Skeletal muscle satellite cell (primary cell): ENCODE measurements around the gene UBE2QL1.

Experiments used
- H3K27me3 ChIP-seq: 2 replicates; pipeline ENCODE4 v1.7.0; 2013; ENCODE audit warnings: low read length; ENCODE audit not compliant: control insufficient read depth, insufficient read depth
- H3K36me3 ChIP-seq: 2 replicates; pipeline ENCODE4 v1.7.0; 2013; ENCODE audit warnings: mild to moderate bottlenecking, control low read depth, low read length; ENCODE audit not compliant: insufficient read depth
- H3K4me1 ChIP-seq: 2 replicates; pipeline ENCODE4 v1.7.0; 2013; ENCODE audit warnings: low read length; ENCODE audit not compliant: control insufficient read depth, insufficient read depth
- H3K4me2 ChIP-seq: 2 replicates; pipeline ENCODE4 v1.7.0; 2013; ENCODE audit warnings: mild to moderate bottlenecking, low read length
- H3K4me3 ChIP-seq: 2 replicates; pipeline ENCODE4 v1.7.0; 2013; ENCODE audit warnings: low read length
- H3K9ac ChIP-seq: 2 replicates; pipeline ENCODE4 v1.7.0; 2013; ENCODE audit warnings: mild to moderate bottlenecking, low read depth, low read length, moderate library complexity
- H3K9me3 ChIP-seq: replicated peaks from 2 replicates; pipeline ENCODE4 v1.7.0; 2013; ENCODE audit warnings: mild to moderate bottlenecking, control low read depth, low read length

The UBE2QL1 gene

DNA sequence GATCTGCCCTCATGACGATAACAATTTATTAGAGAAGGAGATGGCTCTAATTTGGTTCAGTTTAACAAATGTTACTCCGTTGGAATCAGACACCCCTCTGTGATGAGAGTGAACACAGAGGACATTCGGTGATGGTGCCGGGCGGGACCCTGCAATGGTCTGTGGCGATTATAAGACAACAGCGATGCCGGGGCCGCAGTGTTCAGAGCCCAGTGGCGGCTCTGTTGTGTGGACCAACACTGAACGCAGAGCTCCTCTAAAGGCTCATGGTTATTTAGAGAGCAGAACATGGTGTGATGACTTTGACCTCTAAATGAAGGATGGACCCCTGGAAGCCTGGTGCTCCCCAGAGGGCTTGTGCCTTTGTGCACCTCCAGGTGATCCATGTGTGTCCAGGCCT lies 21.2 kb downstream of the UBE2QL1 start:
- Histone ChIP-seq H3K9ac (no peak overlapping the region), H3K4me2 (no peak overlapping the region), H3K4me1 (no peaks in the 10 kb centered on the region), H3K36me3 (no peaks in the 10 kb centered on the region), H3K4me3 (no peak overlapping the region), H3K27me3 (no peaks in the 10 kb centered on the region), H3K9me3 (no peaks in the 10 kb centered on the region)

DNA sequence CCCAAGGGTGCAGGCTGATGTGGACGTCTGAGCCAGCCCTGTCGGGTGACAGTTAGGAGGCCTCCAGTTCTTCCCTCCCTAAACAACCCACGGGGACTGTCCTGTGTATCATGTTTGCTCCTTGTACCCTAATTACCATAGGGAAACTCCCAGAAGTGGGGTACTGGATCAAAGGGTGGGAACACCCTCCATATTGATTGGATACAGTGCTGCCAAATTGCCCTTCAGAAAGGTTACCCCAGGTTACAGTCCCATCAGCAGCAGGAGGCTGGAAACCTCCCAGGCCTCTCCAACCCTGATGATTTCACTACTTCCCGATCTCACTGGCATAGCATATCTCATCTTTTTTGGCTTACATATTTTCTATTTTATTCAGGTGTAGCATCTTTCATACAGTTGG lies 22.0 kb downstream of the UBE2QL1 start:
- no peaks in the 10 kb centered on the region for H3K9me3 ChIP-seq
- no peak overlapping the region for H3K4me2 ChIP-seq
- no peak overlapping the region for H3K4me3 ChIP-seq
- H3K4me1 ChIP-seq, result no peaks in the 10 kb centered on the region
- H3K27me3 ChIP-seq, result no peaks in the 10 kb centered on the region
- H3K9ac ChIP-seq, result no peak overlapping the region
- no peaks in the 10 kb centered on the region for H3K36me3 ChIP-seq

DNA sequence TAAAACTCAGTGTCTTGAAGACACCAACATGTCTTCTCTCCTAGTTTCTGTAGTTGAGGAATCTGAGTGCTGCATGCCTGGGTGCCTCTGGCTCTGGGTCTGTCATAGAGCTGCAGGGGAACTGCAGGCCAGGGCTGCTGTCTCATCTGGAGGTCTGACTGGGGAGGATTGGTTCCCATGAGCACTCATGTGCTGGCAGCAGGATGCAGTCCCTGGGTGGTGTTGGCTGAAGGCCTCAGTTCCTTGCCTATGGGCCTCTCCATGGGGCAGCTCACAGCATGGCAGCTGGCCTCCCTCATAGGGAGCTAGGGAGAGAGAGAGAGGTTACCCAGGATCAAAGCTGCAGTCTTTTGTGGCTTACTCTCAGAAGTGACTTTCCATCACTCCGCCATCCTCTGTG lies 22.6 kb downstream of the UBE2QL1 start:
- no peaks in the 10 kb centered on the region for H3K27me3 ChIP-seq
- no peaks in the 10 kb centered on the region for H3K36me3 ChIP-seq
- H3K4me1 ChIP-seq, result no peaks in the 10 kb centered on the region
- H3K4me2 ChIP-seq, result no peak overlapping the region
- H3K9ac ChIP-seq, result no peak overlapping the region
- H3K9me3 ChIP-seq, result no peaks in the 10 kb centered on the region
- H3K4me3 ChIP-seq, result no peak overlapping the region

DNA sequence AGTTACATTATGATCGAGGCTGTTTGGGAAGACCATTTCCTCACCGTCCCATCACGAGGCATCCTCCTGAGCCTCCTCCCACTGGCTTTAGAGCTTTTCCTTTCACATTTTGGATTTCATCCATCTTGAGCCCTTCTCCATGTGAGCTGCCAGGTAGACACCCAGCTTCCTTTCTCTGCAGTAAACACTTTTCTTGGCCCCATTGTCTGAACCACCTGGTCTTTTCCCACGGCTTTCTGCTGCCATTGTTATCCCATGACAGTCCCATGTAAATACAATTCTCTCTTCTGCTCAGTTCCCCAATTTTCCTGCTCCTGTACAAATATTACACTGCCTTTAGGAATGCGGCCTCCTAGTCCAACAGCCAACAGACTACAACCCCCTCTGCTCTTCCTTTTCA lies 24.1 kb downstream of the UBE2QL1 start:
- Histone ChIP-seq H3K4me1 (no peaks in the 10 kb centered on the region), H3K9ac (no peak overlapping the region), H3K4me2 (no peak overlapping the region), H3K4me3 (no peak overlapping the region), H3K9me3 (no peaks in the 10 kb centered on the region), H3K27me3 (no peaks in the 10 kb centered on the region), H3K36me3 (no peaks in the 10 kb centered on the region)

DNA sequence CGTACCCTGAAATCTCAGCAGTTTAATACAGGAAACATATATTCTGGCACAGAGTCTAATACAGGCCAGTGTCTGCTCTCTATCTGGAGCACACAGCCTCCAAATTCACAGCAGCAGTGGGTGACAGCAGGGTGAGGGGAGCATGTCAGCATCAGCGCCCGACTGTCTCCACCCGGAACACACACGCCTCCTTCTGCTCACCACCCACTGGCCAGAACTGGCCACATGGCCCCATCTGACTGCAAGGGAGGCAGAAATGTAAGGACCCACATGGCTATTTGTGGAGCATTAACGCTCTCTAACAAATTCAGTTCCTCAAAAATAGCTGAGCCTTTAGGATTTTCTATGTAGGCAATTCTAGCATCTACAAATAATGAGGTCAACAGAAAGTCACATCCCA lies 24.6 kb downstream of the UBE2QL1 start:
- Histone ChIP-seq H3K4me1 (no peaks in the 10 kb centered on the region), H3K36me3 (no peaks in the 10 kb centered on the region), H3K27me3 (no peaks in the 10 kb centered on the region), H3K4me2 (no peak overlapping the region), H3K4me3 (no peak overlapping the region), H3K9ac (no peak overlapping the region), H3K9me3 (no peaks in the 10 kb centered on the region)

DNA sequence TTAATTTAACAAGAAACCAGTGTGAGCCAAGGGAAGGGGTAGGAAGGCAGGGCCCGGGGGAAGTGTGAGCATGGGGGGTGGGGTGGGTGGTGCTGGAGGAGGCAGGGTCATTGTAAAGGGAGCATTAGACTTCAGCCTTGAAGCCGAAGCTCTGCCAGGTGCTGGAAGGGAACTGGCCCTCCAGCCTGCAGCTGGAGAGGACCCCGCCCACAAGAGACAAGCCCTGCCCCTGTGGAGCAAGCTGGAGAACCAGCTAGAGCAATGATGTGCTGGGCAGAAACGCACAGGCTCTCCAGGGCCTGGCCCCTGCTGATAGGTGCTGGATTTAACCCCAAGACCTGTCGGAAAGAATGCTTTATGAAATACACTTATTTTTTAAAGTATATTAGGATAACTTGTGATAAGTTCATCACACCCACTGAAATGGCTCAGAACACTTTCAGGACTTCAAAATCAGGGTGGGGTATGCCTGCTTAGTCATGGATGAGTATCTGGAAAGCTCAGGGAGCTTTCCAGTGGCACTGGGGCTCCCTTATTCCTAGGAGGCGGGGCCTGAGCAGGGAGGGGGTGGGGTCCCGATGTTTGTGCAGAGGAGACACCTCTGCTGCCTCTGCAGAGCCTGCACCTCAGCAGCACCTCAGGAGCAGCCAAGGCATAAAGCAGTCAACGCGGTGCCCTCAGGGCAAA lies 27.1 kb downstream of the UBE2QL1 start:
- no peaks in the 10 kb centered on the region for H3K36me3 ChIP-seq
- H3K4me1 ChIP-seq, result no peaks in the 10 kb centered on the region
- no peak overlapping the region for H3K4me3 ChIP-seq
- no peaks in the 10 kb centered on the region for H3K27me3 ChIP-seq
- H3K9ac ChIP-seq, result no peak overlapping the region
- no peaks in the 10 kb centered on the region for H3K9me3 ChIP-seq
- no peak overlapping the region for H3K4me2 ChIP-seq

DNA sequence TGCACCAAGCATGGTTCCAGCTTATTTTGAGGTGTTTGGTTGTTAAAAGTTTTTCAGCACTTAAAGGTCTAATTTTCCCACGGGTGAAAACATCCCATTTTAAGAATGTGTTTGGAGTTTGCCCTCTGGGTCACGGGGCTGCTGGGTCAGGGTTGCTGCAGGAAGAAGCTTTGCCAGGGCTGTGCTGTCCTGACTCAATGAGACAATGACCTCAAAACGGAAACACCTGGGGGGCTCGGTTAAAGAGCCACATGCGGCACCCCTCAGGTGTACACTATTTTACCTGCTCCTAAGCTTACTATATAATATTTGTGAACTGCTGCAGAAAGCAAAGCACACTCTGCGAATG lies 27.6 kb downstream of the UBE2QL1 start:
- Histone ChIP-seq H3K9me3 (no peaks in the 10 kb centered on the region), H3K4me1 (no peaks in the 10 kb centered on the region), H3K9ac (no peak overlapping the region)

DNA sequence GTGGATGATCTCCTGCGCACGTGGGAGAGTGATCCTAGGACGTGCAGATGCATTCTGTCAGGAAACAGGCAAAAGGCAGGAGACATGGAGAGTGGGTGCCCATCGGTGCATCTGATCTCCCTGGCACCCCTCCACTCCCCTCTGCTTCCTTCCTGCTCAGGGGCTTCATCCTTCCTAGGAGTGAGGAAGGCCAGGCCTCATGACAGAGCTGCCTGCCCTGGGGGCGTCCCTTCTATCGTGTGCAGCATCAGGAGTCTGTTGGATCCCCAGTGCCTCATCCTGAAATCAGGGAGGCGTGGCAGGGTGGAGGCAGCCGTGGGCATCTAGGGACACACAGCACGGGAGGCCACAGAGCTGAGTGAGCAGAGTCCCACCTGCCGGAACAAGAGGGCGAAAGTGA lies 30.1 kb downstream of the UBE2QL1 start:
- H3K27me3 ChIP-seq, result no peaks in the 10 kb centered on the region
- H3K9me3 ChIP-seq, result no peaks in the 10 kb centered on the region
- no peaks in the 10 kb centered on the region for H3K4me1 ChIP-seq
- H3K4me3 ChIP-seq, result no peak overlapping the region
- H3K4me2 ChIP-seq, result no peak overlapping the region
- no peaks in the 10 kb centered on the region for H3K36me3 ChIP-seq
- no peak overlapping the region for H3K9ac ChIP-seq

More for the DNA sequence above, 27.6 kb downstream of the UBE2QL1 start:
- Histone ChIP-seq H3K27me3 (no peaks in the 10 kb centered on the region), H3K36me3 (no peaks in the 10 kb centered on the region), H3K4me3 (no peak overlapping the region), H3K4me2 (no peak overlapping the region)

DNA sequence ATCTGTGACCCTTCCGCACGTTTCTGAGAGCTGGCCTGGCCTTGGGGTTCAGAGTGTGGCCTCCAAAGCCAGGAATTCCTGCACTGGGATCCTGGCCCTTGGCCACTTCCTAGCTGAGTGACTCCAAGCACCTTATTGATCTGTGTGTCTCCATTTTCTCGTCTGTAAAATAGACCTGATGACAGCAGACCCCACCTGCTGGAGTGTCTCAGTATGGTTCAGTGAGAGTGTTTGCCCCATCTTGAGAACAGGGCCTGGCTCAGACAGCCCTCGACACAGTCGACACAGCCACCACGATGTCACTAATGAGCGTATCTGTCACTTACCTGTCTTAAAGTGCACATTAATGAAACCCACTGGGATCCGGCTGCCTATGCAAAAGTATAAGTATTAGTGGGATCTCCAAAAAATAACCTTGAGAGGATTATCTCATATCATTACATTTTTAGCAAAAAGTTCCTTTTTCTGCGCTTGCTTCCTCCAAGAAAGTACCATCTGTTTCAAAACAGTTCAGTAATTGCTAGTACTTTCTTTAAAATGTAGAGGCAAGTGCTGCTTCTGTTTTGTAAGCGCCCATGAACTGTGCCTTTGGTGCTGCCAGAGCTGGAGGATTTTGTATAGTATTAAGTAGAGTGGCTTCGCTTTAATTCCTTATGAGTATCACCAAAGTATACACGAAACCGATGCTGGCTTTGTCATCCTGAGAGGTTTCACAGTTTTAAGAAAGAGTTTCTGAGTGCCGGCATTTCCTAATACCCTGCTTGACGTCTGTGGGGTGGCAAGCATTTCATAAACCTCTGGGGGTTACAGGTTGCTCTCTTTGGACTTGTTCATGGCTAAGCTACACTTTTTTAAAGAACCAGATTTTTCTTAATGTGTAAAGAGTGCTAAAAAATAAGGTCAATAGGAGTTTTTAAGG lies 31.7 kb downstream of the UBE2QL1 start:
- Histone ChIP-seq H3K9ac (no peak overlapping the region), H3K4me1 (no peaks in the 10 kb centered on the region), H3K4me2 (no peak overlapping the region), H3K4me3 (no peak overlapping the region), H3K36me3 (no peaks in the 10 kb centered on the region), H3K9me3 (no peaks in the 10 kb centered on the region), H3K27me3 (no peaks in the 10 kb centered on the region)

DNA sequence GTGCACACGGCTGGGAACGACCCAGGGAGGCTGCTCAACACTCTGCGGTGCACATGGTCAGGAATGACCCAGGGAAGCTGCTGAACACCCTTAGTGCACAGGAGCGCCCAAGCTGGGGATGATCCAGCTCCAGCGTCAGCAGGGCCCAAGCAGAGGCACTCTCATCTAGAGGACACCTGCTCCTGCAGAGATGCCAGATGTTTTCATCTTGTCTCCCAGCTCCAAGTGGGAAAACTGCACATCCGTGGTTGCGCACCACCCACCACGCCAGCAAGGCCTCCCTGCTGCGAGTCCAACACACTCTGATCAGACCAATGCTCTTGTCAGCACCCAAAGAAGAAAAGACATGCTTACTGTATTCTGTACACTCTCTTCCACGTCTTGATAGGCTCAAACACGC lies 34.1 kb downstream of the UBE2QL1 start:
- Histone ChIP-seq H3K4me1 (no peaks in the 10 kb centered on the region), H3K9ac (no peak overlapping the region), H3K9me3 (no peaks in the 10 kb centered on the region), H3K36me3 (no peaks in the 10 kb centered on the region), H3K27me3 (no peaks in the 10 kb centered on the region), H3K4me3 (no peak overlapping the region), H3K4me2 (no peak overlapping the region)

DNA sequence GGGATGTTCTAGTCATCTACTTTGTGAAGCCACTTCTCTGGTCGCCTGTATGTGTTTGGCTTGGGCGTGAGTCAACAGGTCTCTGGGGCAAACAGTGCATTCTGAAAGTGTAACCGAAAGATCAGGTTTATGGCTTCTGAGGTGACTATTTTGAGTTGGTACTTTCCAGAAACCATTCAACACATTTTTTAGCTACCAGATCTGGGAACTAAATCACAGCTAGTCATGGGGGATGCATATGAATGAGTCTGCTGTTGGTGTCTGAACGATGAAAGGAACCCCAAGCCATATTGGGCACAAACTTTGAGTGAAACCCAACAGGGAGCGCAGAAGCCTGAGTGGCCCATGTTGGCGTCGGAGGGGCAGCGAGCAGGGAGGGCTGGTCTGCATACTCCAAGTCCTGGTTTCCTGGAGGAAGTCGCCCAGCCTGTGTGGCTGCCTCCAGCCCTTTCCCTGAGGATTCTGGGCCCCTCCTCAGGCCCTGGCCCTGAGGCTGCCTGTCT lies 35.3 kb downstream of the UBE2QL1 start:
- H3K27me3 ChIP-seq, result no peaks in the 10 kb centered on the region
- H3K4me1 ChIP-seq, result no peaks in the 10 kb centered on the region
- no peaks in the 10 kb centered on the region for H3K9me3 ChIP-seq
- no peaks in the 10 kb centered on the region for H3K36me3 ChIP-seq
- no peak overlapping the region for H3K9ac ChIP-seq
- H3K4me2 ChIP-seq, result no peak overlapping the region
- H3K4me3 ChIP-seq, result no peak overlapping the region

DNA sequence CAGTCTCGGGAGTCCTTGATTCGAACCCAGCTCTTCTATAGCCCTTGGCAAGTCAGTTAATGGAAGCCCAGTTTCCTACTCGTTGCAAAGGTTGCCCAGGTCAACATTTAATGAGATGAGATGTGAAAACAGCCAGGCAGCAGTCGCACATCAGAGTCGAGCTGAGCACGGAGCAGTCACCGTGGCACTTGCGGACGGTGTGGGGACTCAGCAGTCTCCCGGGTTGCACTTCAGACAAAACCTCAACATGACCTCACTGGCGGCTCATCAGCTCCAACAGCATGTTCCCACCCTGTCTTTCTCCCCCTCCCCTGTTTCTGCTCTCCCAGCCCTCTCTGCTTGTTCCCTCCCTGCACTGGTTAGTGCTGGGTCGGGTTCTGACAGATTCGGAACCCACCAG lies 35.8 kb downstream of the UBE2QL1 start:
- Histone ChIP-seq H3K9me3 (no peaks in the 10 kb centered on the region), H3K27me3 (no peaks in the 10 kb centered on the region), H3K9ac (no peak overlapping the region), H3K4me3 (no peak overlapping the region), H3K4me2 (no peak overlapping the region), H3K36me3 (no peaks in the 10 kb centered on the region), H3K4me1 (no peaks in the 10 kb centered on the region)
